Type B pancreatic cell (in vitro differentiated cells): ENCODE data around the gene IFIT5. TPM values are rescaled to one million over a fixed set of nuclear protein-coding genes. Genes with fewer than 3 reads are reported as not detected.
"Not testable (repeated sequence)": the region's sequence is repeated elsewhere in the genome, so short reads cannot be mapped to it uniquely, and the experiment has no call there.

Experiments used
- DNase-seq: peaks from one replicate; pipeline ENCODE4 v3.0.0; 2021; ENCODE audit warnings: mixed read lengths; ENCODE audit not compliant: unreplicated experiment; ENCODE audit errors: extremely low spot score
- H3K27ac Mint-ChIP-seq: 2 replicates; pipeline ENCODE4 v1.8.0; 2021; ENCODE audit warnings: mild to moderate bottlenecking, mixed read lengths
- H3K27me3 Mint-ChIP-seq: 2 replicates; pipeline ENCODE4 v1.8.0; 2021; ENCODE audit warnings: mixed read lengths
- H3K36me3 Mint-ChIP-seq: 2 replicates; pipeline ENCODE4 v1.8.0; 2021; ENCODE audit warnings: mixed read lengths
- H3K4me1 Mint-ChIP-seq: one replicate; pipeline ENCODE4 v1.8.0; 2021; ENCODE audit warnings: mixed read lengths; ENCODE audit not compliant: unreplicated experiment
- H3K4me3 Mint-ChIP-seq: 2 replicates; pipeline ENCODE4 v1.8.0; 2021; ENCODE audit warnings: mild to moderate bottlenecking, mixed read lengths
- H3K9me3 Mint-ChIP-seq: 2 replicates; pipeline ENCODE4 v1.8.0; 2021; ENCODE audit warnings: mixed read lengths
- CTCF ChIP-seq: fragments of 200-600 bp; sonication (generic); conservative IDR thresholded peaks from 2 replicates; pipeline ENCODE4 v1.5.0; 2021; ENCODE audit warnings: antibody characterized with exemption, mild to moderate bottlenecking
- total RNA-seq: library from RNA; stranded (reverse); gene quantifications from 2 replicates; pipeline ENCODE4 v1.2.1, GENCODE V29; 2021; ENCODE audit warnings: low replicate concordance

IFIT5 gene
- total RNA-seq, 1 donor from 2014 or later, result 11.0 TPM

GRCh38 chr10:89399956-89400355 lies 14.4 kb upstream of the IFIT5 start:
- H3K27ac Mint-ChIP-seq, result no peak overlapping the region
- no peak overlapping the region for H3K4me3 Mint-ChIP-seq
- peaks cover 9% of the 10 kb centered on the region for H3K36me3 Mint-ChIP-seq
- H3K27me3 Mint-ChIP-seq, result no peaks in the 10 kb centered on the region
- no peak for TF ChIP-seq CTCF
- no peak for DNase-seq
- peaks cover 3% of the 10 kb centered on the region for H3K4me1 Mint-ChIP-seq
- H3K9me3 Mint-ChIP-seq, result no peaks in the 10 kb centered on the region

DNA sequence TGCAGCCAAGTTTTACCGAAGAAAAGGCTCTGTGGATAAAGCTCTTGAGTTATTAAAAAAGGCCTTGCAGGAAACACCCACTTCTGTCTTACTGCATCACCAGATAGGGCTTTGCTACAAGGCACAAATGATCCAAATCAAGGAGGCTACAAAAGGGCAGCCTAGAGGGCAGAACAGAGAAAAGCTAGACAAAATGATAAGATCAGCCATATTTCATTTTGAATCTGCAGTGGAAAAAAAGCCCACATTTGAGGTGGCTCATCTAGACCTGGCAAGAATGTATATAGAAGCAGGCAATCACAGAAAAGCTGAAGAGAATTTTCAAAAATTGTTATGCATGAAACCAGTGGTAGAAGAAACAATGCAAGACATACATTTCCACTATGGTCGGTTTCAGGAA lies 11.3 kb upstream of the IFIT5 start:
- no peak for TF ChIP-seq CTCF
- Mint-ChIP-seq H3K9me3 (peaks cover 4% of the 10 kb centered on the region), H3K36me3 (peaks cover 16% of the 10 kb centered on the region), H3K27me3 (no peaks in the 10 kb centered on the region), H3K27ac (no peak overlapping the region), H3K4me3 (no peak overlapping the region), H3K4me1 (peaks cover under 1% of the 10 kb centered on the region)
- DNase-seq, result no peak

DNA sequence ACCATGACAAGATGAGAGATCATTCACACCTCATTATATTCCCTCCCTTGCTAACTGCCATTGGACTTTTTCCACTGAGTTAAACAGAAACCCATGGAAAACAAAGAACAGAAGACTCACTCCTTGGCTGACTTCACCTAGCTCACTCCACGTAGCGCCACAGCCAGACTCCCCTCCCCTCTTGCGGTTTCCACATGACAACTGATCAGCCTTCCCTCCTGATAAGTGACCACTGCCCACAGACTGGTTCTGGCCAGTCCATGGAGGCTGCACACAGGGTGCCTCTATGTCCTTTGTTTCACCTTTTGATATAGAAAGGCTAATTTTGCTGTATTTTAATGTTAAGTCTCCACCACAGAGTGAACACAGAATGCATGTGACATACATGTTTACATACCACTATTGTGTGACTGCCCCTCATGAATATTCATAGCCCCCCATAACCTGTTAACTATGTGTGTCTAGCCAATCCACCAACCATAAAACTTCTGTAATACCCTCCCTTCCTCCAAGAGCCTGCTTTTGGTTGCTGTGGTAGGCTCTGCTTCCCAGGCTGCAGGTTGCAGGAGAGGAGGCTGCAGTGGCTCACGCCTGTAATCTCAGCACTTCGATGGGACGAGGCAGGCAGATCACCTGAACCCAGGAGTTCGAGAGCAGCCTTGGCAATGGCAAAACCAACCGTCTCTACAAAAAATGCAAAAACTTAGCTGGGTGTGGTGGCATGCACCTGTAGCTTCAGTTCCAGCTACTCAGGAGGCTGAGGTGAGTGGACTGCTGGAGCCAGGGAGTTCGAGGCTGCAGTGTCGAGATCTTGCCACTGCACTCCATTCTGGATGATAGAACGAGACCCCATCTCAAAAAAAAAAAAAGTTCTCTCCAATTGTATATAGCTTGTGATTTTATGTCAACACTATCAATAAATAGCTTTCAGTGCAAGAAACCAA lies 10.0 kb upstream of the IFIT5 start:
- no peak overlapping the region for H3K4me3 Mint-ChIP-seq
- H3K36me3 Mint-ChIP-seq, result peaks cover 16% of the 10 kb centered on the region
- no peak for DNase-seq
- no peak for TF ChIP-seq CTCF
- peaks cover 4% of the 10 kb centered on the region for H3K9me3 Mint-ChIP-seq
- no peaks in the 10 kb centered on the region for H3K27me3 Mint-ChIP-seq
- no peak overlapping the region for H3K27ac Mint-ChIP-seq
- no peaks in the 10 kb centered on the region for H3K4me1 Mint-ChIP-seq

GRCh38 chr10:89406178-89406577 lies 8.2 kb upstream of the IFIT5 start:
- H3K27ac Mint-ChIP-seq, H3K4me3 Mint-ChIP-seq, H3K9me3 Mint-ChIP-seq, DNase-seq, H3K27me3 Mint-ChIP-seq, H3K4me1 Mint-ChIP-seq: not testable (repeated sequence)
- peaks cover 22% of the 10 kb centered on the region for H3K36me3 Mint-ChIP-seq

DNA sequence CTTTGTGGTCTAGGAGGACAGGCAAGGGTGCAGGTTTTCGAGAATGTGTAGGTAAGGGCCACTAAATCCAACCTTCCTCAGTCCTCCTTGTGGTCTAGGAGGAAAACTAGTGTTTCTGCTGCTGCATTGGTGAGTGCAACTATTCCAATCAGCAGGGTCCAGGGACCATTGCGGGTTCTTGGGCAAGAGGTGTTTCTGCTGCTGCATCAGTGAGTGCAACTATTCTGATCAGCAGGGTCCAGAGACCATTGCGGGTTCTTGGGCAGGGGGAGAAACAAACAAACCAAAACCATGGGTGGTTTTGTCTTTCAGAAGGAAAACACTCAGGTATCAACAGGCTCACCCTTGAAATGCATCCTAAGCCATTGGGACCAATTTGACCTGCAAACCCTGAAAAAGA lies 6.6 kb upstream of the IFIT5 start:
- H3K27me3 Mint-ChIP-seq, DNase-seq, H3K4me1 Mint-ChIP-seq, H3K9me3 Mint-ChIP-seq, H3K4me3 Mint-ChIP-seq, H3K27ac Mint-ChIP-seq: not testable (repeated sequence)
- H3K36me3 Mint-ChIP-seq, result peaks cover 22% of the 10 kb centered on the region

- H3K27me3 Mint-ChIP-seq, H3K4me1 Mint-ChIP-seq, DNase-seq, H3K9me3 Mint-ChIP-seq, H3K4me3 Mint-ChIP-seq, H3K27ac Mint-ChIP-seq: not testable (repeated sequence)
- H3K36me3 Mint-ChIP-seq, result peaks cover 18% of the 10 kb centered on the region
These were observed 5.1 kb upstream of the IFIT5 start for GRCh38 chr10:89409282-89409681.

- H3K9me3 Mint-ChIP-seq, DNase-seq, H3K4me3 Mint-ChIP-seq, H3K27me3 Mint-ChIP-seq: not testable (repeated sequence)
- H3K36me3 Mint-ChIP-seq, result peaks cover 17% of the 10 kb centered on the region
- peak overlapping the region; percentile 16 for H3K27ac Mint-ChIP-seq
- H3K4me1 Mint-ChIP-seq, result peaks cover 13% of the 10 kb centered on the region
These were observed 3.8 kb upstream of the IFIT5 start for GRCh38 chr10:89410551-89410950.

- H3K36me3 Mint-ChIP-seq, result peaks cover 17% of the 10 kb centered on the region
- peaks cover 16% of the 10 kb centered on the region for H3K4me1 Mint-ChIP-seq
- not testable (repeated sequence) for H3K4me3 Mint-ChIP-seq, H3K27ac Mint-ChIP-seq, DNase-seq, H3K9me3 Mint-ChIP-seq, H3K27me3 Mint-ChIP-seq
These were observed 3.2 kb upstream of the IFIT5 start for GRCh38 chr10:89411135-89411534.

- peaks cover 18% of the 10 kb centered on the region for H3K36me3 Mint-ChIP-seq
- peak overlapping the region; percentile 61 for H3K4me3 Mint-ChIP-seq
- H3K9me3 Mint-ChIP-seq, H3K27ac Mint-ChIP-seq, DNase-seq, H3K27me3 Mint-ChIP-seq: not testable (repeated sequence)
- peaks cover 18% of the 10 kb centered on the region for H3K4me1 Mint-ChIP-seq
These were observed 2.1 kb upstream of the IFIT5 start for GRCh38 chr10:89412276-89412675.
